HG03196 (cell line): ENCODE results near the gene FBXW5.

ENCODE experiments used
- ATAC-seq: cut with Tn5 transposase; IDR thresholded peaks from one replicate; pipeline ENCODE4 v1.9.1; 2021; ENCODE audit not compliant: unreplicated experiment

The FBXW5 gene

DNA sequence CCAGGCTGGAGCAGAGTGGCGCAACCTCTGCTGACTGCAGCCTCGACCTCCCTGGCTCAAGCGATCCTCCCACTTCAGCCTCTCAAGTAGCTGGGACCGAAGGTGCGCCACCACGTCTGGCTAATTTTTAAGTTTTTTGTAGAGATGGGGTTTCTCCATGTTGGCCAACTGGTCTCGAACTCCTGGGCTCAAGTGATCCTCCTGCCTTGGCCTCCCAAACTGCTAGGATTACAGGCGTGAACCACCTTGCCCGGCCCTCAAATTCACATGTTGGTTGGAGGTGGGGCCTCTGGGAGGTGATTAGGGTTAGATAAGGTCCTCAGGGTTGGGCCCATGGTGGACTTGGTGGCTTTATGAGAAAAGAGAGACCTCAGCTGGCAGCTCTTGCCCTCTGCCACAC, 17.6 kb upstream of the FBXW5 start:
- no peak for ATAC-seq

DNA sequence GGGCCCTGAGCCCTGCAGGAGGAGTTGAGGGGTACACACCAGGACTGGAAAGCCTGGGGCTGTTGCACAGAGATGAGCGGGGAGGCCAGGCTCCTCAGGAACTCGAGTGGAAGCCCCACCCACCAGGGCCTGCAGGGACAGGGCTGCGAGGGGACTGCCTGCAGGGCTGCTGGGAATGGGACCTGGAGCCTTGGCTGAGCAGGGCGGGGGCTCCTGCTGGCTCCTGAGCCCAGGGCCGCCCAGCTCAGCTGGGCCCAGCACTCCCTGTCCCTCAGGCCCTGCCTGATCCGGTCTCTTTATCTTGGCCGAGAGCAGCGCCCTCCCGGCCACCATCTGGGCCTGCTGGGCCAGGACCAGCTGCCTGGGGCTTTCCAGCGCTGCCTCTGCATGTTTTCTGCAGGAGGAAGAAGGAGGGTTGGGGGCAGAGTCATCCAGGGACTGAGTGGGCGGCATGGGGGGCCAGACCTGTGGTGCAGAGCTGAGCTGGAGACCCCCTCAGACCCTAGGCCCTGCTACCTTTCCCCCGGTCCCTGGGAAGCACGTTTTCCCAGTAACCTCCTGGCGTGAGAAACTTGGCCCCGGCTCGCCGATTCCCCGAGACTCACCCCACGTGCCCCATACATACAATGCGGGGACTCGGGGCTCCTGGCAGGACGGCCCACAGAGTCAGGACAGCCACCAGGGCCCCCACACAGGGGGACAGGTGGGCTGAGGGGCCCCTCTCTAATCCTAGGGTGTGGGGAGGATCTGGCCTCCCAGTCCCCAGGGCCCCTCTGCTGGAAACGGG, 16.9 kb upstream of the FBXW5 start:
- ATAC-seq: no peak

DNA sequence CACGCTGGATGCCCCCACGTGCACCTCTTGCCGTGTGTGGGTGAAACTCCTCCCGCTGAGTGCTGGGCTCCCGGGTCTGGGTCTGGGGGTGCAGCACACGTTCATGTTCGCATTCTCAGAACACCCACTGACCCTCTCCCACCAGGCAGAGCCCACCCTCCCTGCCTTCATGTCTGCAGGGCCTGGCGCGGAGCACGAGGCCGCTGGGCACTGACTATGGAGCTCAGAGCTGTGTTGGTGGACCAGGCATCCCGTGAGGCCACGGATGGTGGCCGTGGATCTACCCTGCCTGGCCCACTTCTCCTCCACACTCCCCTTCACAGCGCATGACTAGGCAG, 16.4 kb upstream of the FBXW5 start:
- no peak for ATAC-seq

DNA sequence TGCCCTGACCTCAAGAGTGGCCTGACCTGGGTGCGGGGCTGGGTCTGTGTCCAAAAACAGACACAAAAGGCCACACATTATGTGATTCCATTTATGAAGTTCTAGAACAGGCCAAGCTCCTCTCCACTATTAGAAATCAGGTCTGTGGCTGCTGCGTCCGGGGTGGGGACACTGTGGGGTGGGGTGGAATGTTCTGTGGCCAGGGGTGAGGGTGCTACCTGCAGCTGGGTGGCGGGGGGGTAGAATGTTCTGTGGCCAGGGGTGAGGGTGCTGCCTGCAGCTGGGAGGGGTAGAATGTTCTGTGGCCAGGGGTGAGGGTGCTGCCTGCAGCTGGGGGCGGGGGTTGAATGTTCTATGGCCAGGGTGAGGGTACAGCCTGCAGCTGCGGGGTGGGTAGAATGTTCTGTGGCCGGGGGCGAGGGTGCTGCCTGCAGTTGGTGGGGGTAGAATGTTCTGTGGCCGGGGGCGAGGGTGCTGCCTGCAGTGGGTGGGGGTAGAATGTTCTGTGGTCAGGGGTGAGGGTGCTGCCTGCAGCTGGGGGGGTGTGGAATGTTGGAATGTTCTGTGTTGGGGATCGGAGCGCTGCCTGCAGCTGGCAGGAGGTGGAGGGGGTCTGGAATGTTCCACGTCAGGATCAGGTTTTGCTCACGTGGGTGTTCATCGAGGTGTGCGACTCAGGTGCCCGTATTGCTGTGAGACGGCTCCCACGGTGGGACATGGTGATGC, 15.8 kb upstream of the FBXW5 start:
- no peak for ATAC-seq

DNA sequence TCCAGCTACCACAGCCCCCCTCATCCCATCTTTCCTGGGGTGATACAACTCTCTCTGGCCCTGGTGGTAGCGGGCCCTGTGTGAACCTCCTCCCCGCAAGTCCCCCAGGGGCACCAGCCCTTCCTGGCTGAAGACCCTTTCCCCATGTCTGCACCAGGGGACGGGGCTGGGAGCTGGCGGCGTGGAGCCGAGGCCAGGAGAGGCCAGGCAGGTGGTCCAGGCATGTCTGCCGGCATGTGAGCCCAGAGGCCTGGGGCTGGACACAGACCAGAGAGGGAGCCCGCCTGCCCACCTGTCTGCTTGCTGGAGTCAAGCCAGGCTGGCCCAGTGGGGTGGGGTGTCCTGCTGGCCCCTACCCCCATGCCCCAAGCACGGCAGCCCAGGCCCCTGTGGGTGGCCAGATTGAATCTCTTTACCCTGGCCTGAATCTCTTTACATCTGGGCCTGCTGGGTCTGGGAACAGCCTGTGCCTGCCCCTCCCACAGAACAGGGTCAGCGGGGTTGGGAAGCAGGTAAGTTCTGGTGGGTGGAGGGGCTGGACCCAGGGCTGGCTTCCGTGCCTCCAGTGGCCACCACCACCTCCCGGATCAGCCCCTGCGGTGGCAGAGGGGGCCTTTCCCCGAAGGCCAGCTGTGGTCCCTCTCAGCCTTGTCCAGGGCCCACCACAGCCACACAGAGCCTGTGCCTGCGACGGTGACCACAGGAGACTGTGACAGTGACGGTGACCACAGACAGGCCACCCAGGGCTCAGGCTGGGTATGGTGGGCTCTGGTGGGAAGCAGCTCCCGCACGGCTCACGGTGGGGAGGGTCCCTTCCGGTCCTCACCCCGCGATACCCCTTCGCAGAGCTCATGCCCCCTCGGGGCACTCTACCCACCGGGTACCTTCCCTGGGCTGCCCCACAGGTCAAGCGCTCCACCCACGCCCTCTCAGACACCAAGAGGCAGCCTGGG, 14.6 kb upstream of the FBXW5 start:
- ATAC-seq: no peak

DNA sequence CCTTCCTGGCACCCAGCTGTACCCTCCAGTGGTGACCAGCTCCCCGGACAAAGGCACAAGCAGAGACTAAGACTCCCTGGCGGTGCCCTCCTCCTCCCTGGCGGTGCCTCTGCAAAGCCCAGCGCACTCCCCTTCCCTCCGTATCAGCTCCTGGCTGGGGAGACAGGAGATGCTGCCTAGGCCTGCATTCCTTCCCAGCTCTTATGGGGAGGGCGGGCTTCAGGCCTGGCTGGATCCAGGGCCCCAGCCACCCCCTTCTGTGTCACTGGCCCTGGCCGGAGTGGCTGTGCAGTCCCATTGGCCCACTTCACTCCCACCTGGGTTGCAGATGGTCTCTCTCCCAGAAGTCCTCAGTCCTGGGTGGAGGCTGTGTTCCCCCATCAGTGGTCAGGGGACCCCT, 13.9 kb upstream of the FBXW5 start:
- ATAC-seq: no peak

DNA sequence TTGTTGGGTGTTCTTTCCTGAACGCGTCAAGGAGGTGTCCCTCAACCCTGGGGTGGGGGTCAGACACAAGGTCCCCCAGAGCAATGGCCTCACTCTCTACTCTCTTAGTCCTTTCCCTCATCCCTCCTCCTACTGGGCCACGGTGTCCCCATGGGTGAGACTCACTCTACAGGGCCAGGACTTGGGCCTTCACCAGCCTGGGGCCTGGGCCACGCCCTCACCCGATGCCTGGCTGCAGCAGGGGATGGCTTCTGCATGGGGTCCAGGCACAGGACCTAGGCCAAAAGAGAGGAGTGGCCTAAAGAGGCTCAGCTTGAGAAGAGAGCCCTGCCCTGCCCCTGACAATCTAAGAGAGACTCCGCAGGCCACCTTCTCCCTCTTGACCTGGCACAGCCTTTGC, 13.4 kb upstream of the FBXW5 start:
- no peak for ATAC-seq

DNA sequence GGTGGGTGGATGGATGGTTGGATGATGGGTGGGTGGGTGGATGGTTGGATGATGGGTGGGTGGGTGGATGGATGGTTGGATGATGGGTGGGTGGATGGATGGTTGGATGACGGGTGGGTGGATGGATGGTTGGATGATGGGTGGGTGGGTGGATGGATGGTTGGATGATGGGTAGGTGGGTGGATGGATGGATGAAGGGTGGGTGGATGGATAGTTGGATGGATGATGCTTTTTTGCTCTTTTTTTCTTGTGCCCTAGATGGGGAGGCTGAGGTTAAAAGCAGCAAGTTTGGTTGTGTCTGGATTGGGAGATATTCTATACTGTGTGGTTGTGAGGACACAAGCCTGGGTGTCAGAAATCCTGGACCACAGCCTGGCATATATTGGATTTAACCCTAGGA, 12.9 kb upstream of the FBXW5 start:
- no peak for ATAC-seq

DNA sequence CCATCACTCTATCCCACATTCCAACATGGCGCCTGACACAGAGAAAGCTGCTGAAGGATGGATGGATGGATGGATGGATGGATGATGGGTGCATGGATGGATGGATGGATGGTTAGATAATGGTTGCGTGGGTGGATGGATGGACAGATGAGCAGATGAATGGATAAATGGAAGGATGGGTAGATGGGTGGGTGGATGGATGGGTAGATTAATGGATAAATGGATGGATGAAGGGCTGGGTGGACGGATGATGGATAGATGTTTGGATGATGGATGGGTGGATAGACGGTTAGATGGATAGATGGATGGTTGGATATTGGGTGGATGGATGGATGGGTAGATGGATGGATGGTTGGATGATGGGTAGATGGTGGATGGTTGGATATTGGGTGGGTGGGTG, 12.1 kb upstream of the FBXW5 start:
- no peak for ATAC-seq

DNA sequence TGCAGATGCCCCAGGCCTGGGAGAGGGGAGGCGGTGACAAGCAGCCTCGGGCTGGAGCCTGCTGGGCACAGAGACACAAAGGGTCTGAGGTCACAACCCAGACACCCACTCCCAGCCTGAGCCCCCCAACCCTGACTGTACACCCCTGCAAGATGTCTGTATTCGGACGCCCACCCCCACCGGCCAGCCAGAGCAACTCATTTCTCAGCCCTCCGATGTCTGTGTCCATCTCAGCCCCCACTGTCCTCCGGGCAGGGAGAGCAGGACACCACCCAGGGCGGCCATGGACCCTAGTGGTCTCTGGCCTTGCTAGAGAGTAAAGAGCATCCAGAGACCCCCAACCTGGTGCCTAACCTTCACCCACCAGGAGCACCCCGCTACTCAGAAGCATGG, 11.4 kb upstream of the FBXW5 start:
- no peak for ATAC-seq

DNA sequence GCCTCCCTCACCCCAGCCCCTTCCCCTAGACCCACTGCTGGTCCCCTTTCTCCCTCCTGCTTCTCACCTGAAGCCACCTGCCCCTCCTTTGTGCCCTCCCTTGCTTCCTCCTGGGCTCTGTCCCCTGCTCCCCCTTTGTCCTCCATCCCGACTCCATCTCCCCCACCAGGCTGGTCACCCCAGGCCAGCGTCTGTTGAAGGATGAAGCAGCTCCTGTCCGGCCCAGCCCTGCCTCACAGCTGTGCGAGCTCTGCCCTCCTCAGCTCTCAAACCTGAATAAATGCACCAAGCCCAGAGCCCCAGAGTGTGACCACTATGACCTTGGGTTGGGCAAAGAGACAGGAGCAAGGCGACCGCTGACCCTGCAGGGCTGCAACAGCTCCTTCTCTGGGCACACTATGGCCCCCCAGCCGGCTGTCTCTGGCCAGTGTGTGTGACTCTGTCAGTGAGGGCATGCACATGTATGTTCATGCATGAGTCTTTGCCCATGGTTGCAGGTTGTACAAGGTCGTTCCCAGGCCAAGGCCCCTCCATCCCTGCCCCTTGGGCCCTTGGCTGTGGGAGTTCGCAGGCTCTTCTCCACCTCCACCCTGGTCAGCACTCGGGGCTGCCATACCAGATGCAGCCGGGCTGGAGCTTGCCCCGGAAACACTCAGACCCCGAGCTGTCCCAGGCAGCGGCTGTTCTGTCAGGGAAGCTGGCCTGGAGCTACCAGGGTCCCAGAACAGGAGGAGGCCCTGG, 10.8 kb upstream of the FBXW5 start:
- ATAC-seq: no peak

DNA sequence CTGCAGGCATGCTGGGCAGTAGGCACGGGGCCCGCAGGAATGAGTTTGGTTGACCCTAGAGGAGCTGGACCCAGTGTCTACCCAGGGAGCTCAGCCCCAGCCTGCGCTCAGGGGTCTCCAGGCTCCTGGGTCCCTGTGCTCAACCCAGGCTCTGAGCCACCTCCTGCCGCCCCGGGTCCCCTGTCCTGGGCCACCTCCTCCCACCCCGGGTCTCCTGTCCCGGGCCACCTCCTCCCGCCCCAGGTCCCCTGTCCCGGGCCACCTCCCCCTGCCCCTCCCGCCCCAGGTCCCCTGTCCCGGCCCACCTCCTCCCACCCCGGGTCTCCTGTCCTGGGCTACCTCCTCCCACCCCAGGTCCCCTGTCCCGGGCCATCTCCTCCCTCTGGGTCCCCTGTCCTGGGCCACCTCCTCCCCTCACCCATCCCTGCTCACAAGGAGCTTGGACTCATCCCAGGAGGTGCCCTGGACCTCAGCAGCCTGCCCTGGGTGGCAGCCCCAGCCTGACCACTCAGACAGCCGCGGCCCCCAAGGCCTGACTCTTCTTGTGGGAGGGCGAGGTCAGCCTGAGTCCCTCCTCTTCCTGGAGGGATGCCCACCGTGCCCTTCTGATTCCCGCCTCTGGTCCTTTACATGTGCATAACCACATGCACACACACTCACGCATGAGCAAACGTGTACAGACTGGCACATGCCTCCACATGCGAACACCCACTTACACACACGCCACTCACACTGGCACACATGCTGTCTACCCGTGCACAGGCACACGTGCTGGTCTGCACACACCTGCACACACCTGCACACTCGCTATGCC, 9.9 kb upstream of the FBXW5 start:
- no peak for ATAC-seq

DNA sequence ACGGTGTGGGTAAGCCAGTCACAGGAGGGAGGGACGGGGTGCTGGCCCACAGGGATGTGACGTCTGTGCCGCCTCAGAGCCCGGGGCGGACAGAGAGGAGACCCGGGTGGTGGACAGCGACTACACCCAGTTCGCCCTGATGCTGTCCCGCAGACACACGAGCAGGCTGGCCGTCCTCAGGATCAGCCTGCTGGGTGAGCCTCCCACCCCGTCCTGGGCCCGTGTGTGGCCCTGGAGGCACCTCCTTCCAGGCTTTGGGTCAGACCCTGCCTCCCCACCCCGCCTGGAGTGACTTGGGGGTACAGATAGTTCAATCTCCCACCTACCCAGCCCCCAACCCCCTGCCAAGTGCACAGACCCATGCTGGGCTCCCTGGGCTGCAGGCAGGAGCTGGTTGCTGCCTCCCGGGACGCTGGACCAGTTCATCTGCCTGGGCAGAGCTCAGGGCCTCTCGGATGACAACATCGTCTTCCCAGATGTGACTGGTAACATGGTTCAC, 9.3 kb upstream of the FBXW5 start:
- no peak for ATAC-seq

DNA sequence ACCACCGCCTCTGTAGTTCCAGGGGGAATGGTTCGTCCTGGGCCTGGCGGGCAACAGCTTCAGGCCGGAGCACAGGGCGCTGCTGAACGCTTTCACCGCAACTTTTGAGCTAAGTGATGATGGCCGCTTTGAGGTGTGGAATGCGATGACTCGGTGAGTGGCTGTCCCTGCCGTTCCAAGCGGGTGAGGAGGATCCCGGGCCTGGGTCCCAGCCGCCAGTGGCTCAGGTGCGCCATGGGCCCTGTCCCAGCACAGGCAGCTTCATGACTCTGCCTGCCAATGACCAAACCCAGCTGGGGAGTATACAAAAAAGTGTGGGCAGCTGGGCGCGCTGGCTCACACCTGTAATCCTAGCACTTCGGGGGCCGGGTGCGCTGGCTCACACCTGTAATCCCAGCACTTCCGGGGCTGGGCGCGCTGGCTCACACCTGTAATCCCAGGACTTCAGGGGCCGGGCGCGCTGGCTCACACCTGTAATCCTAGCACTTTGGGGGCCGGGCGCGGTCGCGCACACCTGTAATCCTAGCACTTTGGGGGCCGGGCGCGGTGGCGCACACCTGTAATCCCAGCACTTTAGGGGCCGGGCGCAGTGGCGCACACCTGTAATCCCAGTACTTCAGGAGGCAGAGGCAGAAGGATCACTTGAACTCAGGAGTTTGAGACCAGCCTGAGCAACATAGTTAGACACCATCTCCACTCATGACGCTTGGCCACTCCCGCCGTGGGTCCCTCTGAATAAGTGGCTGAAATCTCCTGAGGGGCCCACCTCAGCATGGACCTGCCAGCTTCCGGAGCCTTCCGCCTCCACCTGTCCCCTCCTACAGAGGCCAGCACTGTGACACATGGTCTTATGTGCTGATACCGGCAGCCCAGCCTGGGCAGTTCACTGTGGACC, 8.6 kb upstream of the FBXW5 start:
- ATAC-seq: no peak

DNA sequence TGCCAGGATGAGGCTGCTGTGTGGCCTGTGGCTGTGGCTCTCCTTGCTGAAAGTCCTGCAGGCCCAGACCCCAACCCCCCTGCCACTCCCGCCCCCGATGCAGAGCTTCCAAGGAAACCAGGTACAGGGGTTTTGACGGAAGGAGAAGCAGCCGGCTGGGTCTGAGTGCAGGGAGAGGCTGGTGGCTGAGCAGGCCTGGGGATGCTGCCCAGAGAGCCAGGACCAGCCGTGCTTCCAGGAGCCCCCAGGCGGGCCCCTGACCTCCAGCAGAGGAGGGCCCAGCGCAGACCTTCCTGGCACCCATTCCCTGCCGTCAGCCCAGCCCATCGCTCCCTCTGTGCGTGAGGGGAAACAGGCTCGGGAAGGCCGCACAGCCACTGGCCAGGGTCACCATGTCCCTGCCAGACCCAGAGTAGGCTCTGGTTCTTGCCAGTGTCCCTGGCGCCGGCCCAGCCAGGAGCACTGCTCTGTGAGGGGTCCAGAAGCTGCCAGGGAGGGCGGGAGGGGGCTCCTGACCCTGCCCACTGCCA, 7.8 kb upstream of the FBXW5 start:
- ATAC-seq: no peak

DNA sequence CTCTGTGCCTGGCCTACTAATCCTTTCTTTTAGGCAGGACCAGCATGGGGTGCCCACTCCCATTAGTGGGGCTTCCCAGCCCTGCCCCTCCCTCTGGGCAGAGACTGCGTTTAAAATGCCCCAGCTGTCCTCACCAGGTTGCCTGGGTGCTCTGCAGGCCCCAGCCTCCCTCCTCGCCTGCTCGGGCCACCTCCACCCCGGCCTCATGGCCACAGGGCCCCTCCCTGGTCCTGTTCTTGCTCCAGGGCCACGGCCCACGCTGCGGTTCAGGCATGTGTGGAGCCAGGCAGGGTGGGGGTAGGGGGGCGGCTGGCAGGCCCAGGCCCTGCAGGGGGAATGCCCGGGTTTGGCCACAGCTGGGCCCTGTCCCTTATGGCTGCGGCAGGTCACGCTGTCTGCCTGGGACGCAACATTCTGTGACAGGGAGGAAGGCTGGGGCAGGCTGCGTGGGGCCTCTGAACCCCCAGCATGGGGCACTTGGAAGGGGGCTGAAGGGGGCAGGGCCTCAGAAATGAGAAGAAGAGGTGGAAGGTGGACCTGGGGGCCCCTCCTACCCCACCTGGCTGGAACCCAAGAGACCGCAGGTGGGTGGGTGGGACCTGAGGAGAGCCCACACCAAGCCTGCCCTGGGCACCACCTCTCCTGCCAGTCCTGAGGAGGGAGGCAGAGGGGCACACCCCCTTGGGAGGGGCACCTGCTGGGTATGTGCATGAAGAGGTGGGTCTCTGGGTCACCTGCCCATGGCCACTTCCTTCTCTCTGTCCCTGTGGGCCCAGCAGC, 7.2 kb upstream of the FBXW5 start, which contains the start of gene LCN12:
Gene LCN12, plus strand, starts transcription at position 733 of the 780 bp plus-strand sequence. CDS start 55 bp downstream, outside the sequence.
- ATAC-seq: no peak

DNA sequence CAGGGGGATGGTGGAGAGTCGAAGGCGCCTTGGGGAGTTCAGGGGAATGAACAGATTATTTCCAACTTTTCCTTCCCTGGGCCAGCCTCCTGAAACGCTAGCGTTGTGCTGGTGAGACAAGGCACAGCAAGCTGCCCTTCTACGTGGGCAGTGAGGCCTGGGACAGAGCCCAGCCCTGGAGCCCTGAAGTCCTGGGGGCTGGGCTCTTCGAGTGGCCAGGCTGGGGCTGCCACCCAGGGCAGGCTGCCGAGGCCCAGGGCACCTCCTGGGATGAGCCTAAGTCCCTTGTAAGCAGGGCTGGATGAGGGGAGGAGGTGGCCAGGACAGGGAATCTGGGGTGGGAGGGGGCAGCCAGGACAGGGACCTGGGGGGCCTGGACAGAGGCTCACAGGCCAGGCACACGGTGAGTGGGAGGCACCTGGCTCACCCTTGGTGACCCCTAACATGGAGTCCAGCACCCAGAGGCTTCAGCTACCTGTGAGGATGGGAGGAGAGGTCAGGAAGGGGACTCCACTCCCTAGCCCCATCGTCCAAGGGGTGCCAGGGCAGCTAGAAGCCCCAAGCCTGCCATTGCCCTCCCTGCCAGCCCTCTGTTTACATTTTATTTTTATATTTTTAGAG, 6.2 kb upstream of the FBXW5 start:
- ATAC-seq: no peak
